Kidney epithelial cell (primary cell): ENCODE data around the gene CTBP2. TPM values are rescaled to one million over a fixed set of nuclear protein-coding genes. Genes with fewer than 3 reads are reported as not detected.

Source experiments
- DNase-seq: peaks from one replicate; pipeline ENCODE4 v3.0.0-alpha.2; 2010; ENCODE audit warnings: low read depth
- H3K27me3 ChIP-seq: 2 replicates; pipeline ENCODE4 v1.6.0; 2011; ENCODE audit warnings: low read length; ENCODE audit not compliant: control insufficient read depth, insufficient read depth
- H3K36me3 ChIP-seq: 2 replicates; pipeline ENCODE4 v1.5.1; 2011; ENCODE audit warnings: low read length; ENCODE audit not compliant: control insufficient read depth, insufficient read depth
- H3K4me3 ChIP-seq: 2 replicates; pipeline ENCODE4 v1.5.1; 2011; ENCODE audit warnings: low read depth, mild to moderate bottlenecking, control low read depth, low read length
- CTCF ChIP-seq: IDR thresholded peaks from 2 replicates; pipeline ENCODE4 v1.5.1; 2011; ENCODE audit warnings: mild to moderate bottlenecking, moderate library complexity, low read length, control low read depth, inconsistent platforms; ENCODE audit not compliant: insufficient read depth, poor library complexity, severe bottlenecking
- total RNA-seq: library from RNA; depleted of rRNA; stranded (reverse); fragments of >200 nt; gene quantifications from 2 replicates; pipeline ENCODE4 v1.2.3, GENCODE V29; 2015

Gene CTBP2
- total RNA-seq, 1 donor from 2014 or later = 136 TPM

- peak; percentile 21 for DNase-seq
- no peak for TF ChIP-seq CTCF
- Histone ChIP-seq H3K4me3 (no peak overlapping the region), H3K27me3 (no peaks in the 10 kb centered on the region), H3K36me3 (no peaks in the 10 kb centered on the region)
These were observed 216.9 kb downstream of the CTBP2 start for GRCh38 chr10:124943301-124944092.

- no peaks in the 10 kb centered on the region for H3K27me3 ChIP-seq
- TF ChIP-seq CTCF = no peak
- DNase-seq = no peak
- no peak overlapping the region for H3K4me3 ChIP-seq
- H3K36me3 ChIP-seq = no peaks in the 10 kb centered on the region
These were observed 217.8 kb downstream of the CTBP2 start for GRCh38 chr10:124942317-124943169.

- no peak for TF ChIP-seq CTCF
- Histone ChIP-seq H3K4me3 (no peak within 1 kb of the TSS), H3K36me3 (no peaks in the 10 kb centered on the region), H3K27me3 (no peaks in the 10 kb centered on the region)
- no peak for DNase-seq
These were observed 218.5 kb downstream of the CTBP2 start, which contains the start of gene ZRANB1 for GRCh38 chr10:124941823-124942222. ZRANB1 (plus strand) TSS chr10:124942123; CDS start chr10:124942494, 371 bp downstream.

- H3K36me3 ChIP-seq = no peaks in the 10 kb centered on the region
- no peak for TF ChIP-seq CTCF
- no peak for DNase-seq
- no peak overlapping the region for H3K4me3 ChIP-seq
- H3K27me3 ChIP-seq = no peaks in the 10 kb centered on the region
These were observed 221.1 kb downstream of the CTBP2 start for GRCh38 chr10:124939290-124939689.

GRCh38 chr10:124936813-124937212 is 223.6 kb downstream of the CTBP2 start:
- no peak for DNase-seq
- TF ChIP-seq CTCF = no peak
- H3K4me3 ChIP-seq = no peak overlapping the region
- no peaks in the 10 kb centered on the region for H3K27me3 ChIP-seq
- no peaks in the 10 kb centered on the region for H3K36me3 ChIP-seq
